Cardiac muscle cell (in vitro differentiated cells and primary cell): ENCODE measurements around the gene ZNF76. TPM values are rescaled to one million over a fixed set of nuclear protein-coding genes. Genes with fewer than 3 reads are reported as not detected.

Experiments
- DNase-seq, 2 donors: peaks; one replicate each; pipeline versions ENCODE4 v3.0.0 to v3.0.0-alpha.2; 2010 to 2017; ENCODE audit warnings: low read depth in 1 of 2, low spot score in 1 of 2
- H3K27ac ChIP-seq: fragments of 200-600 bp; sonication (generic); 2 replicates; pipeline ENCODE4 v1.5.1; 2016
- H3K27me3 ChIP-seq: fragments of 200-600 bp; sonication (generic); 2 replicates; pipeline ENCODE4 v1.6.0; 2016; ENCODE audit warnings: control low read depth
- H3K36me3 ChIP-seq: fragments of 200-600 bp; sonication (generic); 2 replicates; pipeline ENCODE4 v1.5.1; 2016; ENCODE audit warnings: control low read depth
- H3K4me1 ChIP-seq: fragments of 200-600 bp; sonication (generic); 2 replicates; pipeline ENCODE4 v1.8.1; 2017; ENCODE audit warnings: low read depth, mild to moderate bottlenecking, mixed run types
- H3K4me3 ChIP-seq: fragments of 200-600 bp; sonication (generic); 2 replicates; pipeline ENCODE4 v1.5.1; 2016; ENCODE audit warnings: mild to moderate bottlenecking
- H3K9me3 ChIP-seq: fragments of 200-600 bp; sonication (generic); 2 replicates; pipeline ENCODE4 v1.5.1; 2017; ENCODE audit warnings: low read depth, mild to moderate bottlenecking, control low read depth
- CTCF ChIP-seq: IDR thresholded peaks from 2 replicates; pipeline ENCODE4 v1.5.1; 2012; ENCODE audit warnings: low read depth, mild to moderate bottlenecking, low read length
- polyA plus RNA-seq: library from polyadenylated mRNA; unstranded; fragments of >200 nt; fragmentation: Nextera tagmentation; extraction: Ambion mirVana; gene quantifications from 2 replicates; pipeline ENCODE4 v1.2.1, GENCODE V29; 2016
- total RNA-seq: library from RNA; depleted of rRNA; stranded (reverse); fragments of >200 nt; gene quantifications from 2 replicates; pipeline ENCODE4 v1.2.3, GENCODE V29; 2016

Gene ZNF76
- total and polyA plus RNA-seq, 2 experiments from 2014 or later: 46.2 to 59.6 TPM

DNA sequence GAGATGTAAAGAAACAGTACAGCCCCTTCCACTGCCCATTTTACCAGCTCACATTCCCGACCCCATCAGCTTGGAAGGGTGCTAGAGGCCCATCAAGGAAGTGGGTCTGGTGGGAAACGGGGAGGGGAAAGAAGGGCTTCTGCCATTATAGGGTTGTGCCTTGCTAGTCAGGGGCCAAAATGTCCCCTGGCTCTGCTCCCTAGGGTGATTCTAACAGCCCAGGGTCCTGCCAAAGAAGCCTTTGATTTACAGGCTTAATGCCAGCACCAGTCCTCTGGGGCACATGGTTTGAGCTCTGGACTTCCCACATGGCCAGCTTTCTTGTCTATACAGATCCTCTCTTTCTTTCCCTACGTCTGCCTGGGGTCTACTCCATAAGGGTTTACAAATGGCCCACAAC lies 10.6 kb upstream of the ZNF76 start:
- no peak for TF ChIP-seq CTCF
- DNase-seq: no peak
- peaks cover 9% of the 10 kb centered on the region for H3K4me1 ChIP-seq
- H3K9me3 ChIP-seq: no peaks in the 10 kb centered on the region
- H3K36me3 ChIP-seq: peaks cover 21% of the 10 kb centered on the region
- peak overlapping the region; percentile 71 for H3K27ac ChIP-seq
- no peaks in the 10 kb centered on the region for H3K27me3 ChIP-seq
- no peak overlapping the region for H3K4me3 ChIP-seq

DNA sequence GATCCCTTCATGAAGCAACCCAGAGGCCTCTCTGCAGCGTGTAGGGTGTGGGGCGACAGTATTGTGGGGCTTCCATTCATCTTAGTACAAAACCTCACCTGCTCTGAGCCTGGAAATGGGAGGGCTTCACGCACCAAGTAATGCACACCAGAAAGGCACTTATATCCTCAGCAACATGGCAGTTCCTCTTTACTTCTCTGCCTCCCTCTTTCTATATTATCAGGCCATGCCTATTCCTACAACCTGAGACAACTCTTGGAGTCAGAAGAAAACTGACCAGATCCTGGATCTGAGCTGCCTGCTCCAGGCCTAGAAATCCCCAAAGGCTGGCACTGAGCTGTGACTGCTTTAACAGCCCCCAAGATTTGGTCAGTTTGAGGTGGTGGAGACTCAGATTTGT lies 7.6 kb upstream of the ZNF76 start:
- Histone ChIP-seq H3K4me3 (no peak overlapping the region), H3K27ac (peak overlapping the region; percentile 77), H3K27me3 (no peaks in the 10 kb centered on the region), H3K4me1 (peaks cover 9% of the 10 kb centered on the region), H3K9me3 (no peaks in the 10 kb centered on the region), H3K36me3 (no peaks in the 10 kb centered on the region)
- TF ChIP-seq CTCF: no peak
- no peak for DNase-seq

DNA sequence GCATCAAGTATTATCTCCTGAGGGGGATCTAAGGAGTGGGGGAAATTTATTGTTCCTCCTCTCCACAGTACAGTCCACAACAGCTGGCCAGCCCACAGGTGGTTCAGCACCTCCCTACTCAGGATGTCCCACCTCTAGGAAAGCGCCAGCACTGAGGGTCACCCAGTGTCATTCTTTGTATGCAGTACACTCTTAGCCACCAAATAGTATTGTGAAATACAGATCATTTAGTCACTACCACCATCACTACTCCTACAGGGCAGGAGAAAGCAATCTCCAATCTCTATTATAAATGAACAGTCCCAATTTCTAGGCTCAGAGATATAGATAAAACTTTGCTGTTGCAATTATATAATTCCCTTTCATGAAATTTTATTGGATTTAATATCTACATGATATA lies 6.3 kb upstream of the ZNF76 start:
- no peak for TF ChIP-seq CTCF
- peaks cover 9% of the 10 kb centered on the region for H3K4me1 ChIP-seq
- no peak overlapping the region for H3K27ac ChIP-seq
- H3K27me3 ChIP-seq: no peaks in the 10 kb centered on the region
- no peaks in the 10 kb centered on the region for H3K9me3 ChIP-seq
- H3K4me3 ChIP-seq: no peak overlapping the region
- no peak for DNase-seq
- H3K36me3 ChIP-seq: no peaks in the 10 kb centered on the region

DNA sequence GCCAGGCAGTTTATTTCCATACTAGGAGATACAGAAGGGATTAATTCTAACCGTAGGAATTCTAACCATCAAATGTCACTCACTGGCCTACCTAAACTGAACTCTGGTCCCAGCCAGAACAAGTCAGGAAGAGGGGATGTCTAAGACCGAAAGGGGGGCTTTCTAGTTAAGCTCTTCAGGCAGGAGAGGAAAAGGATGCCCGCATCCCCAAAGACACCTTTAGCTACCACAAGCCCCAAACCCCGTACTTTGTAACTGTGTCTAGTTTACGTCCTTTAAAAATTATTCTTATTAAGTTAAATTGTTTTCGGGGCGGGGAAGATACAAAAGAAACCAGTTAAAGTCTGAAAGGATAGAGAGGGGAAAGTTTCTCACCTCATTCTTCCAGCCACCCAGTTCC lies 1.2 kb upstream of the ZNF76 start:
- TF ChIP-seq CTCF: no peak
- H3K36me3 ChIP-seq: no peaks in the 10 kb centered on the region
- H3K27me3 ChIP-seq: no peaks in the 10 kb centered on the region
- H3K4me1 ChIP-seq: peaks cover 18% of the 10 kb centered on the region
- H3K9me3 ChIP-seq: no peaks in the 10 kb centered on the region
- no peak for DNase-seq
- peak overlapping the region; percentile 90 for H3K27ac ChIP-seq
- H3K4me3 ChIP-seq: peak overlapping the region; percentile 55

DNA sequence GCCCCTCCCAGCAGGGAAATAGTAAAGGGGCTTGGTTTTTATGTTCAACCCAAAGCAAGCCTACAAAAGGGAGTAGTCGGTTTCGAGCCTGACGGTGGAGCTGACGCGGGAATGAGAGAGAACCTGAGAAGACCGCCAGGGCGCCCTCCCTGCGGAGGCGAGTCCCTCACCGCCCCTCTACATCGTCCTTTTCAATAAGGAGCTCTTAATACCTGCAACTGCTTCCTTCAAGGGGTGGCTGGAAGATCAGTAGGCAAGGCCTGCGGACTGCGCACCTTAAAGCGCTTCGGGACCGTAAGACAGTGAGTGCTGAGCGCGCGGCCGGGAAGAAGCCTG lies 709 bp upstream of the ZNF76 start:
- Histone ChIP-seq H3K27ac (peak overlapping the region; percentile 90), H3K9me3 (no peaks in the 10 kb centered on the region), H3K36me3 (no peaks in the 10 kb centered on the region), H3K4me3 (peak overlapping the region; percentile 55), H3K4me1 (peaks cover 23% of the 10 kb centered on the region), H3K27me3 (no peaks in the 10 kb centered on the region)
- peak; percentile 62 to 76 for DNase-seq
- peak; percentile 23 for TF ChIP-seq CTCF
